H1 (cell line): ENCODE measurements around the gene ADGRD2. TPM values are rescaled to one million over a fixed set of nuclear protein-coding genes. Genes with fewer than 3 reads are reported as not detected.

Experiments used
- CTCF ChIA-PET: fragments of 300-600 bp; sonication (Branson Sonifier 250); formaldehyde crosslinking; loops from one replicate; lab custom pipeline; 2021; ENCODE audit not compliant: partially characterized antibody; lab: Charles Lee
- POLR2A ChIA-PET: fragments of 300-600 bp; sonication (Branson Sonifier 250); formaldehyde crosslinking; loops from one replicate; lab custom pipeline; 2021; ENCODE audit warnings: inconsistent platforms; ENCODE audit not compliant: partially characterized antibody; lab: Charles Lee
- DNase-seq, 2 experiments: peaks; one replicate each; pipeline versions ENCODE4 v3.0.0 to v3.0.0-alpha.2; 2010 to 2022; ENCODE audit warnings: low spot score in 2 of 2, low read depth in 1 of 2, mixed read lengths in 1 of 2
- FAIRE-seq: peaks from 2 replicates; lab custom pipeline; 2011; peaks lifted over from hg19 to GRCh38; lab: Jason Lieb, UNC
- H2AFZ ChIP-seq: 2 replicates; pipeline ENCODE4 v1.8.1; 2012; ENCODE audit warnings: low read length, inconsistent platforms
- H2AK5ac ChIP-seq: 2 replicates; pipeline ENCODE4 v1.6.1; 2013; ENCODE audit warnings: low read depth, low read length
- H2BK120ac ChIP-seq: replicated peaks from 2 replicates; pipeline ENCODE3; 2013; ENCODE audit warnings: low read depth, low read length, inconsistent platforms
- H2BK12ac ChIP-seq: 2 replicates; pipeline ENCODE4 v1.6.1; 2013; ENCODE audit warnings: low read depth, low read length
- H2BK15ac ChIP-seq: 2 replicates; pipeline ENCODE4 v1.6.1; 2013; ENCODE audit warnings: low read length
- H2BK20ac ChIP-seq: 2 replicates; pipeline ENCODE4 v1.6.1; 2013; ENCODE audit warnings: low read length
- H2BK5ac ChIP-seq: 2 replicates; pipeline ENCODE4 v1.6.1; 2013; ENCODE audit warnings: low read depth, low read length
- H3K14ac ChIP-seq: 2 replicates; pipeline ENCODE4 v1.6.1; 2013; ENCODE audit warnings: inconsistent platforms; ENCODE audit not compliant: insufficient read length
- H3K18ac ChIP-seq: 2 replicates; pipeline ENCODE4 v1.6.1; 2013; ENCODE audit warnings: low read length; ENCODE audit errors: extremely low read depth
- H3K23ac ChIP-seq: 2 replicates; pipeline ENCODE4 v1.6.1; 2013; ENCODE audit warnings: inconsistent platforms; ENCODE audit not compliant: insufficient read length
- H3K23me2 ChIP-seq: 2 replicates; pipeline ENCODE4 v1.6.1; 2013; ENCODE audit warnings: low read depth, low read length
- H3K27ac ChIP-seq: 2 replicates; pipeline ENCODE4 v1.6.1; 2011; ENCODE audit warnings: low read depth, low read length, inconsistent platforms
- H3K27me3 ChIP-seq, 4 experiments: replicated peaks in 1 of 4; 1 replicate in 1 of 4; 2 replicates in 3 of 4; pipeline versions ENCODE4 v1.6.1 to v1.8.1; 2011 to 2013; ENCODE audit warnings: low read length in 3 of 4, mild to moderate bottlenecking in 3 of 4, inconsistent platforms in 2 of 4, mixed read lengths in 2 of 4, moderate library complexity in 1 of 4; ENCODE audit not compliant: control insufficient read depth in 3 of 4, insufficient read depth in 3 of 4; ENCODE audit errors: extremely low read depth in 1 of 4
- H3K36me3 ChIP-seq, 4 experiments: 2 replicates each; pipeline versions ENCODE4 v1.6.1 to v1.8.1; 2011 to 2013; ENCODE audit warnings: mild to moderate bottlenecking in 4 of 4, low read length in 3 of 4, moderate library complexity in 2 of 4, control low read depth in 1 of 4, inconsistent platforms in 1 of 4; ENCODE audit not compliant: insufficient read depth in 4 of 4, control insufficient read depth in 2 of 4
- H3K4ac ChIP-seq: replicated peaks from 2 replicates; pipeline ENCODE3; 2013; ENCODE audit warnings: low read length, low read depth, mixed read lengths, inconsistent platforms; ENCODE audit not compliant: insufficient read length
- H3K4me1 ChIP-seq, 4 experiments: replicated peaks in 1 of 4; 1 replicate in 1 of 4; 2 replicates in 3 of 4; pipeline versions ENCODE4 v1.6.1 to v1.8.1; 2011 to 2013; ENCODE audit warnings: low read length in 3 of 4, inconsistent platforms in 2 of 4, mixed read lengths in 1 of 4; ENCODE audit not compliant: insufficient read depth in 4 of 4, control insufficient read depth in 3 of 4
- H3K4me2 ChIP-seq, 2 experiments: 2 replicates each; pipeline versions ENCODE4 v1.6.1 to v1.8.1; 2011 to 2013; ENCODE audit warnings: low read depth in 2 of 2, low read length in 2 of 2, control low read depth in 1 of 2, inconsistent platforms in 1 of 2, mild to moderate bottlenecking in 1 of 2; ENCODE audit not compliant: insufficient read depth in 1 of 2
- H3K4me3 ChIP-seq, 4 experiments: fragments of 200-600, 300-600 bp in 1 of 4; sonication (generic), shearing (Covaris generic), sonication (Bioruptor Twin) in 1 of 4; 2 replicates each; pipeline versions ENCODE4 v1.5.1 to v1.8.1; 2011 to 2016; ENCODE audit warnings: low read length in 4 of 4, low read depth in 3 of 4, control low read depth in 2 of 4, inconsistent platforms in 2 of 4, mild to moderate bottlenecking in 2 of 4, mixed read lengths in 1 of 4, moderate library complexity in 1 of 4; ENCODE audit not compliant: insufficient read depth in 2 of 4; ENCODE audit errors: extremely low read depth in 1 of 4
- H3K56ac ChIP-seq: replicated peaks from 2 replicates; pipeline ENCODE3; 2013; ENCODE audit warnings: low read depth, mild to moderate bottlenecking, mixed read lengths, low read length, inconsistent platforms; ENCODE audit not compliant: insufficient read length
- H3K79me1 ChIP-seq: 2 replicates; pipeline ENCODE4 v1.6.1; 2013; ENCODE audit warnings: low read depth, low read length, control low read depth
- H3K79me2 ChIP-seq, 2 experiments: 2 replicates each; pipeline versions ENCODE4 v1.6.1 to v1.8.1; 2012 to 2013; ENCODE audit warnings: low read length in 2 of 2, mild to moderate bottlenecking in 2 of 2, inconsistent platforms in 1 of 2; ENCODE audit not compliant: insufficient read depth in 2 of 2, control insufficient read depth in 1 of 2
- H3K9ac ChIP-seq, 4 experiments: replicated peaks in 1 of 4; 1 replicate in 1 of 4; 2 replicates in 3 of 4; pipeline versions ENCODE4 v1.6.1 to v1.8.1; 2011 to 2013; ENCODE audit warnings: low read depth in 3 of 4, low read length in 3 of 4, control low read depth in 2 of 4, mild to moderate bottlenecking in 2 of 4, moderate library complexity in 2 of 4, inconsistent platforms in 1 of 4; ENCODE audit errors: extremely low read depth in 1 of 4
- H3K9me3 ChIP-seq, 2 experiments: 2 replicates each; pipeline versions ENCODE4 v1.6.1 to v1.8.1; 2012 to 2013; ENCODE audit warnings: mild to moderate bottlenecking in 2 of 2, moderate library complexity in 2 of 2, control low read depth in 1 of 2, inconsistent platforms in 1 of 2, low read depth in 1 of 2, low read length in 1 of 2, mixed read lengths in 1 of 2; ENCODE audit not compliant: insufficient read depth in 2 of 2
- H4K20me1 ChIP-seq, 2 experiments: replicated peaks in 1 of 2; 2 replicates each; pipeline versions ENCODE3 to v1.8.1; 2011 to 2013; ENCODE audit warnings: inconsistent platforms in 2 of 2, low read length in 2 of 2, mild to moderate bottlenecking in 1 of 2; ENCODE audit not compliant: insufficient read depth in 2 of 2, control insufficient read depth in 1 of 2
- H4K5ac ChIP-seq: 2 replicates; pipeline ENCODE4 v1.6.1; 2013; ENCODE audit warnings: low read length, low read depth, mixed read lengths, inconsistent platforms; ENCODE audit not compliant: insufficient read length
- H4K8ac ChIP-seq: 2 replicates; pipeline ENCODE4 v1.8.0; 2013; ENCODE audit warnings: mild to moderate bottlenecking, moderate library complexity, low read length, inconsistent platforms; ENCODE audit not compliant: insufficient read depth; ENCODE audit errors: extremely low read depth
- H4K91ac ChIP-seq: replicated peaks from 2 replicates; pipeline ENCODE3; 2013; ENCODE audit warnings: low read length, mixed read lengths, inconsistent platforms; ENCODE audit not compliant: insufficient read length
- ATF3 ChIP-seq: IDR thresholded peaks from 2 replicates; pipeline ENCODE4 v1.6.1; 2011; ENCODE audit warnings: low read depth, mild to moderate bottlenecking, low read length; ENCODE audit not compliant: insufficient read depth
- CEBPB ChIP-seq: IDR thresholded peaks from 2 replicates; pipeline ENCODE4 v1.6.1; 2012; ENCODE audit warnings: low read depth, low read length
- EP300 ChIP-seq, 2 experiments: IDR thresholded peaks; 1 replicate in 1 of 2; 2 replicates in 1 of 2; pipeline ENCODE4 v1.6.1; 2011 to 2012; ENCODE audit warnings: low read depth in 2 of 2, low read length in 2 of 2, mild to moderate bottlenecking in 2 of 2, borderline replicate concordance in 1 of 2, inconsistent platforms in 1 of 2, moderate library complexity in 1 of 2
- EZH2 ChIP-seq: fragments of 200-600 bp; sonication (generic); IDR thresholded peaks from 2 replicates; pipeline ENCODE4 v1.7.1; 2012; ENCODE audit warnings: low read depth, mild to moderate bottlenecking, moderate library complexity, low read length, inconsistent platforms; ENCODE audit not compliant: severe bottlenecking
- GTF2F1 ChIP-seq: IDR thresholded peaks from 2 replicates; pipeline ENCODE4 v1.6.1; 2012; ENCODE audit warnings: low read depth, low read length, improper control_type of control experiment, borderline replicate concordance
- MAX ChIP-seq: IDR thresholded peaks from 2 replicates; pipeline ENCODE4 v1.6.1; 2012; ENCODE audit warnings: inconsistent platforms
- TAF1 ChIP-seq: IDR thresholded peaks from 2 replicates; pipeline ENCODE4 v1.6.1; 2011; ENCODE audit warnings: mild to moderate bottlenecking, low read depth, low read length
- WGBS, 2 experiments: shearing (Covaris generic) in 1 of 2; methylation state at CpG; one replicate each; pipeline versions ENCODE4 v1.1.6 to v1.1.7; 2013 to 2015; ENCODE audit warnings: low lambda C conversion rate in 2 of 2, mixed read lengths in 2 of 2, inconsistent platforms in 1 of 2, low coverage in 1 of 2, missing lambda C conversion rate in 1 of 2; ENCODE audit not compliant: insufficient replicate concordance in 2 of 2, insufficient coverage in 1 of 2, insufficient read length in 1 of 2; ENCODE audit errors: extremely low coverage in 1 of 2, missing lambda C conversion rate in 1 of 2; 5-methylcytosine and 5-hydroxymethylcytosine counted together
- polyA plus RNA-seq, 7 experiments: library from polyadenylated mRNA; depleted of rRNA in 3 of 7; stranded (reverse) in 5 of 7; unstranded in 2 of 7; fragments of >200 nt in 5 of 7; fragments of 200-250 nt in 2 of 7; gene quantifications; 1 replicate in 5 of 7; 2 replicates in 1 of 7; 4 replicates in 1 of 7; pipeline versions ENCODE4 v1.2.1 to v1.2.3, GENCODE V29; 2011 to 2013; ENCODE audit warnings: missing spikeins in 2 of 7, mixed read lengths in 2 of 7
- total RNA-seq: library from RNA; stranded (reverse); fragmentation: NEBNext Ultra II Directional; extraction: Animal tissue kit (Norgen Biotek cat#: 25700); gene quantifications from 2 replicates; pipeline ENCODE4 v1.2.1, GENCODE V29; 2021

ADGRD2 gene
- total and polyA plus RNA-seq, 2 of the 8 experiments (the other 6 are each of a cell fraction or from before 2014, with no cell fraction given), result 0.41 to 1.4 TPM

- no peak overlapping the region for H3K14ac ChIP-seq
- TF ChIP-seq TAF1, result no peak
- TF ChIP-seq ATF3, result no peak
- no peak for TF ChIP-seq MAX
- no peak for TF ChIP-seq GTF2F1
- TF ChIP-seq EP300 (IDR thresholded peaks at IDR 0.05; ENCODE audit: borderline replicate concordance in 1 of 2, low read depth in 2 of 2, low read length in 2 of 2), result no peak
- no peak for TF ChIP-seq CEBPB
- no peak for TF ChIP-seq EZH2
- no peak overlapping the region for H2BK20ac ChIP-seq
- H2BK15ac ChIP-seq, result no peak overlapping the region
- no peak overlapping the region for H3K4me2 ChIP-seq
- peaks cover 0 to 2% (median 0%) of the 10 kb centered on the region in 4 experiments; a peak in 2 of 7 replicates for H3K4me1 ChIP-seq
- FAIRE-seq (no peak), DNase-seq (no peak)
- no peak overlapping the region for H2BK120ac ChIP-seq
- H2BK12ac ChIP-seq, result no peak overlapping the region
- H3K79me2 ChIP-seq, result no peaks in the 10 kb centered on the region
- no peaks in the 10 kb centered on the region for H3K23me2 ChIP-seq
- no peak overlapping the region for H3K4me3 ChIP-seq
- H3K79me1 ChIP-seq, result no peaks in the 10 kb centered on the region
- no peak overlapping the region for H3K9ac ChIP-seq
- no peak overlapping the region for H3K23ac ChIP-seq
- peaks cover 0 to 2% of the 10 kb centered on the region in 2 experiments for H4K20me1 ChIP-seq
- no peak overlapping the region for H2AFZ ChIP-seq
- no peak overlapping the region for H2BK5ac ChIP-seq
- H3K18ac ChIP-seq, result no peak overlapping the region
- H2AK5ac ChIP-seq, result no peak overlapping the region
- no peak overlapping the region for H3K27ac ChIP-seq
- H4K91ac ChIP-seq, result no peak overlapping the region
- H3K27me3 ChIP-seq, result peaks cover 0 to 5% (median 3%) of the 10 kb centered on the region in 4 experiments; a peak in 5 of 7 replicates
- ChIA-PET CTCF (interaction anchor here (1.2 to 2.8 kb wide), 6 partner anchors 7 to 215 kb away, joined by 4 to 9 read pairs (median 6); no protein-coding TSS in a partner anchor), POLR2A (interaction anchor here (3.6 kb wide), 1 partner anchor 9 kb away, joined by 11 read pairs; no protein-coding TSS in a partner anchor)
- H4K8ac ChIP-seq, result no peak overlapping the region; the same call in 1 of the 2 replicates
- no peak overlapping the region for H3K56ac ChIP-seq
- 91% methylated on average over 3 of the region's 3 CpGs; no CpG with 5 or more reads in 1 of the 2 experiments for WGBS, 2 experiments
- H3K9me3 ChIP-seq, result no peaks in the 10 kb centered on the region
- H3K4ac ChIP-seq, result no peak overlapping the region
- no peak overlapping the region for H4K5ac ChIP-seq
- no peaks in the 10 kb centered on the region for H3K36me3 ChIP-seq
Observed at GRCh38 chr9:124496075-124496449, 45.8 kb downstream of the ADGRD2 start.
